Stomach (tissue), 9 donors: ENCODE results near the gene PIAS3. TPM values are rescaled to one million over a fixed set of nuclear protein-coding genes. Genes with fewer than 3 reads are reported as not detected.

Source experiments
- DNase-seq, 2 donors: peaks; one replicate each; pipeline versions ENCODE4 v3.0.0 to v3.0.0-alpha.2; 2013 to 2019
- H3K27ac ChIP-seq, 5 donors: fragments of 200-600 bp in 4 of 5; sonication (generic) in 4 of 5; one replicate each; pipeline ENCODE4 v1.5.1; 2013 to 2019; ENCODE audit warnings: mild to moderate bottlenecking in 1 of 5, moderate library complexity in 1 of 5
- H3K27me3 ChIP-seq, 3 donors: fragments of 200-600 bp; sonication (generic); one replicate each; pipeline ENCODE4 v1.5.1; 2017 to 2019; ENCODE audit warnings: mixed run types in 1 of 3
- H3K36me3 ChIP-seq, 4 donors: fragments of 200-600 bp; sonication (generic); 1 replicate in 3 of 4; 2 replicates in 1 of 4; pipeline ENCODE4 v1.5.1; 2016 to 2019
- H3K4me1 ChIP-seq, 4 donors: fragments of 200-600 bp; sonication (generic); one replicate each; pipeline ENCODE4 v1.5.1; 2016 to 2019
- H3K4me3 ChIP-seq, 4 donors: fragments of 200-600 bp; sonication (generic) in 3 of 4; one replicate each; pipeline ENCODE4 v1.5.1; 2016 to 2019; ENCODE audit warnings: mild to moderate bottlenecking in 1 of 4
- H3K9me3 ChIP-seq, 4 donors: fragments of 200-600 bp; sonication (generic); one replicate each; pipeline ENCODE4 v1.5.1; 2016 to 2019
- EP300 ChIP-seq: sonication (generic); formaldehyde crosslinking; IDR thresholded peaks from one replicate; pipeline ENCODE4 v1.6.1; 2017; ENCODE audit warnings: antibody characterized with exemption
- POLR2A ChIP-seq, 4 donors: fragments of 450-650 bp; IDR thresholded peaks; one replicate each; pipeline ENCODE4 v1.6.1; 2016; ENCODE audit warnings: antibody characterized with exemption in 4 of 4, control low read depth in 2 of 4, mild to moderate bottlenecking in 1 of 4, moderate library complexity in 1 of 4
- POLR2AphosphoS5 ChIP-seq, 3 donors: sonication (generic); formaldehyde crosslinking; IDR thresholded peaks; one replicate each; pipeline ENCODE4 v1.6.1; 2016; ENCODE audit warnings: antibody characterized with exemption in 3 of 3
- WGBS, 5 donors: extraction: QIAGEN DNeasy Blood & Tissue Kit in 3 of 5; methylation state at CpG; one replicate each; pipeline versions ENCODE4 v1.1.5 to v1.1.7; 2013 to 2018; 5-methylcytosine and 5-hydroxymethylcytosine counted together
- intact Hi-C: fragments of 100-400 bp; cut with DNase I; formaldehyde crosslinking; loops from one replicate; pipeline ENCODE4 v1.15.1; 2023; ENCODE audit warnings: low total_unique reads
- polyA plus RNA-seq, 3 donors: library from polyadenylated mRNA; stranded (reverse); fragments of 200-250 nt; gene quantifications; one replicate each; pipeline ENCODE4 v1.2.3, GENCODE V29; 2013
- total RNA-seq, 5 donors: library from RNA; depleted of rRNA; stranded (reverse); fragments of >200 nt; gene quantifications; one replicate each; pipeline versions ENCODE4 v1.1.0 to v1.2.3, GENCODE V29; 2014 to 2016
- TF ChIP-seq, protein P1 (sequence below), 7 experiments: fragments of 450-650 bp in 4 of 7; fragments of 200-600 bp in 3 of 7; sonication (generic) in 3 of 7; IDR thresholded peaks; one replicate each; pipeline ENCODE4 v1.5.1; 2016 to 2019; ENCODE audit warnings: antibody characterized with exemption in 7 of 7, control low read depth in 2 of 7, mild to moderate bottlenecking in 1 of 7
- donor health status: healthy with polysubstance abuse.
- donor health status: Bipolar disorder and iron deficiency.
- donor health status: healthy.

The PIAS3 gene
- total and polyA plus RNA-seq, 8 donors, result 4.1 to 65.9 (median 24.1) TPM

- H3K36me3 ChIP-seq, result peaks cover 31 to 62% (median 58%) of the 10 kb centered on the region in 4 donors
- no peak overlapping the region for H3K4me3 ChIP-seq
- H3K9me3 ChIP-seq, result no peaks in the 10 kb centered on the region
- peaks cover 11 to 21% (median 19%) of the 10 kb centered on the region in 4 donors for H3K4me1 ChIP-seq
- DNase-seq, result no peak
- TF ChIP-seq POLR2A (IDR thresholded peaks at IDR 0.05) (no peak), EP300 (no peak), POLR2AphosphoS5 (IDR thresholded peaks at IDR 0.05) (no peak)
- TF ChIP-seq, protein P1, sequence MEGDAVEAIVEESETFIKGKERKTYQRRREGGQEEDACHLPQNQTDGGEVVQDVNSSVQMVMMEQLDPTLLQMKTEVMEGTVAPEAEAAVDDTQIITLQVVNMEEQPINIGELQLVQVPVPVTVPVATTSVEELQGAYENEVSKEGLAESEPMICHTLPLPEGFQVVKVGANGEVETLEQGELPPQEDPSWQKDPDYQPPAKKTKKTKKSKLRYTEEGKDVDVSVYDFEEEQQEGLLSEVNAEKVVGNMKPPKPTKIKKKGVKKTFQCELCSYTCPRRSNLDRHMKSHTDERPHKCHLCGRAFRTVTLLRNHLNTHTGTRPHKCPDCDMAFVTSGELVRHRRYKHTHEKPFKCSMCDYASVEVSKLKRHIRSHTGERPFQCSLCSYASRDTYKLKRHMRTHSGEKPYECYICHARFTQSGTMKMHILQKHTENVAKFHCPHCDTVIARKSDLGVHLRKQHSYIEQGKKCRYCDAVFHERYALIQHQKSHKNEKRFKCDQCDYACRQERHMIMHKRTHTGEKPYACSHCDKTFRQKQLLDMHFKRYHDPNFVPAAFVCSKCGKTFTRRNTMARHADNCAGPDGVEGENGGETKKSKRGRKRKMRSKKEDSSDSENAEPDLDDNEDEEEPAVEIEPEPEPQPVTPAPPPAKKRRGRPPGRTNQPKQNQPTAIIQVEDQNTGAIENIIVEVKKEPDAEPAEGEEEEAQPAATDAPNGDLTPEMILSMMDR (IDR thresholded peaks at IDR 0.05), result no peak
- no peaks in the 10 kb centered on the region for H3K27me3 ChIP-seq
- no peak overlapping the region for H3K27ac ChIP-seq
- intact Hi-C loops, result loop anchor here (5.0 kb wide), 1 partner anchor 169 kb away; no protein-coding TSS in a partner anchor
- WGBS, 5 donors, result 68 to 81% (median 72%) methylated on average over 3 of the region's 3 CpGs
These were observed 11.1 kb downstream of the PIAS3 start for GRCh38 chr1:145847827-145848226.

DNA sequence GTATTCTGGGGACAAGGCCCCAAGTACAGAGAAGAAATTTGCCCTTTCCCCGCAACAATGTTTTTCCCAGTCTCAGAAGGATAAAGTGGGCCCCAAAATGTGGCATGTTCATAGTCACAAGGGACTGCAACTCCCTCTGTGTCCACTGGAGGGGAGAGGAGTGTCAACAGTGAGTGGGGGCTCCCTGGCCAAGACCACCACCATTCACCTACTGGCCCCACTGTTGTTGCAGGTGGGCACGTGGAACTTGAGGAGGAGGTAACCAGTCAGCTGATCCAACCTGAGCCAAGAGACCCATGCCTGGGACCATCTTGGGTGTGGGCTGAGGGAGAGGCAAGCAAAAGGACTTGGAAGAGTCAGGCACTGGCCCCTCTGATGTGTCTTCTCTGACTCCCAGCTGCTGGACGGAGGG is 12.7 kb downstream of the PIAS3 start:
- intact Hi-C loops, result loop anchor here (5.0 kb wide), 1 partner anchor 171 kb away; no protein-coding TSS in a partner anchor
- peak in 1 of 2 donors; percentile 69 for DNase-seq
- Histone ChIP-seq H3K27me3 (no peaks in the 10 kb centered on the region), H3K4me3 (peak overlapping the region; percentile 51 to 59 (median 58)), H3K27ac (peak overlapping the region in 4 of 5 donors; percentile 72 to 83 (median 81)), H3K36me3 (peaks cover 30 to 62% (median 58%) of the 10 kb centered on the region in 4 donors), H3K4me1 (peaks cover 11 to 21% (median 19%) of the 10 kb centered on the region in 4 donors), H3K9me3 (no peaks in the 10 kb centered on the region)
- TF ChIP-seq, protein P1 (IDR thresholded peaks at IDR 0.05), result peak in 5 of 7 experiments; percentile 33 to 70 (median 38)
- TF ChIP-seq POLR2AphosphoS5 (IDR thresholded peaks at IDR 0.05), result no peak
- 54 to 80% (median 63%) methylated on average over 3 of the region's 3 CpGs for WGBS, 5 donors

- Histone ChIP-seq H3K4me3 (peak within 1 kb of the TSS; percentile 51 to 59 (median 58)), H3K4me1 (peaks cover 11 to 21% (median 19%) of the 10 kb centered on the region in 4 donors), H3K27ac (peak within 1 kb of the TSS; percentile 71 to 83 (median 80)), H3K27me3 (no peaks in the 10 kb centered on the region), H3K9me3 (no peaks in the 10 kb centered on the region), H3K36me3 (peaks cover 30 to 62% (median 58%) of the 10 kb centered on the region in 4 donors)
- 1 to 3% (median 1%) methylated on average over 29 to 50 of the region's 50 CpGs for WGBS, 5 donors
- intact Hi-C loops, result loop anchor here (5.0 kb wide), 1 partner anchor 172 kb away; no protein-coding TSS in a partner anchor
- TF ChIP-seq POLR2AphosphoS5 (IDR thresholded peaks at IDR 0.05) (peak in 1 of 3 donors; percentile 75), EP300 (no peak), POLR2A (IDR thresholded peaks at IDR 0.05) (no peak)
- TF ChIP-seq, protein P1 (IDR thresholded peaks at IDR 0.05), result peak in 5 of 7 experiments; percentile 76 to 90 (median 82)
- DNase-seq, result peak; percentile 84 to 93
These were observed 13.2 kb downstream of the PIAS3 start, which contains the start of gene NUDT17 for GRCh38 chr1:145845514-145846161. Gene NUDT17, plus strand, starts transcription at chr1:145845630. Its CDS starts 11 bp downstream, at chr1:145845641.

GRCh38 chr1:145845144-145845513 is 13.8 kb downstream of the PIAS3 start:
- Histone ChIP-seq H3K4me3 (peak overlapping the region; percentile 51 to 59 (median 58)), H3K27me3 (no peaks in the 10 kb centered on the region), H3K27ac (peak overlapping the region in 4 of 5 donors; percentile 72 to 83 (median 81)), H3K4me1 (peaks cover 11 to 21% (median 19%) of the 10 kb centered on the region in 4 donors), H3K36me3 (peaks cover 30 to 62% (median 58%) of the 10 kb centered on the region in 4 donors), H3K9me3 (no peaks in the 10 kb centered on the region)
- intact Hi-C loops, result loop anchor here (5.0 kb wide), 1 partner anchor 172 kb away; no protein-coding TSS in a partner anchor
- DNase-seq, result no peak
- 5 to 9% (median 7%) methylated on average over 4 of the region's 4 CpGs for WGBS, 5 donors
- TF ChIP-seq, protein P1 (IDR thresholded peaks at IDR 0.05), result no peak
- no peak for TF ChIP-seq POLR2AphosphoS5 (IDR thresholded peaks at IDR 0.05)
- TF ChIP-seq EP300, result no peak
- no peak for TF ChIP-seq POLR2A (IDR thresholded peaks at IDR 0.05)
